ENCODE results near the gene CD44. TPM values are rescaled to one million over a fixed set of nuclear protein-coding genes. Genes with fewer than 3 reads are reported as not detected.

The CD44 gene
- total and polyA plus RNA-seq, 11 donors: 3.9 to 210 (median 26.2) TPM

- TF ChIP-seq, protein P1, sequence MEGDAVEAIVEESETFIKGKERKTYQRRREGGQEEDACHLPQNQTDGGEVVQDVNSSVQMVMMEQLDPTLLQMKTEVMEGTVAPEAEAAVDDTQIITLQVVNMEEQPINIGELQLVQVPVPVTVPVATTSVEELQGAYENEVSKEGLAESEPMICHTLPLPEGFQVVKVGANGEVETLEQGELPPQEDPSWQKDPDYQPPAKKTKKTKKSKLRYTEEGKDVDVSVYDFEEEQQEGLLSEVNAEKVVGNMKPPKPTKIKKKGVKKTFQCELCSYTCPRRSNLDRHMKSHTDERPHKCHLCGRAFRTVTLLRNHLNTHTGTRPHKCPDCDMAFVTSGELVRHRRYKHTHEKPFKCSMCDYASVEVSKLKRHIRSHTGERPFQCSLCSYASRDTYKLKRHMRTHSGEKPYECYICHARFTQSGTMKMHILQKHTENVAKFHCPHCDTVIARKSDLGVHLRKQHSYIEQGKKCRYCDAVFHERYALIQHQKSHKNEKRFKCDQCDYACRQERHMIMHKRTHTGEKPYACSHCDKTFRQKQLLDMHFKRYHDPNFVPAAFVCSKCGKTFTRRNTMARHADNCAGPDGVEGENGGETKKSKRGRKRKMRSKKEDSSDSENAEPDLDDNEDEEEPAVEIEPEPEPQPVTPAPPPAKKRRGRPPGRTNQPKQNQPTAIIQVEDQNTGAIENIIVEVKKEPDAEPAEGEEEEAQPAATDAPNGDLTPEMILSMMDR (IDR thresholded peaks at IDR 0.05): no peak
- no peak for TF ChIP-seq POLR2A (IDR thresholded peaks at IDR 0.05)
- Histone ChIP-seq H3K4me1 (peaks cover 0 to 22% (median 4%) of the 10 kb centered on the region in 12 donors), H3K27ac (peak overlapping the region in 1 of 12 donors; percentile 34)
Observed at GRCh38 chr11:35260342-35260985, 121.5 kb downstream of the CD44 start.

GRCh38 chr11:35261197-35261596, 122.2 kb downstream of the CD44 start:
- 83 to 94% (median 89%) methylated on average over 1 of the region's 1 CpG for WGBS, 4 donors
- no peaks in the 10 kb centered on the region for H3K27me3 ChIP-seq
- ATAC-seq (no peak), DNase-seq (no peak)
- intact Hi-C loops (cut with DNase I): no loop called here
- no peak overlapping the region for H3K4me3 ChIP-seq
- peaks cover 0 to 18% (median 3%) of the 10 kb centered on the region in 12 donors for H3K4me1 ChIP-seq
- no peak overlapping the region for H3K27ac ChIP-seq
- no peaks in the 10 kb centered on the region for H3K36me3 ChIP-seq
- TF ChIP-seq POLR2A (IDR thresholded peaks at IDR 0.05): no peak
- TF ChIP-seq, protein P1 (IDR thresholded peaks at IDR 0.05): no peak
- no peaks in the 10 kb centered on the region for H3K9me3 ChIP-seq

More at GRCh38 chr11:35260342-35260985, 121.5 kb downstream of the CD44 start:
- WGBS, 4 donors: 62 to 71% (median 67%) methylated on average over 10 of the region's 10 CpGs
- no peaks in the 10 kb centered on the region for H3K27me3 ChIP-seq
- H3K4me3 ChIP-seq: no peak overlapping the region
- H3K9me3 ChIP-seq: no peaks in the 10 kb centered on the region
- DNase-seq: no peak
- no peaks in the 10 kb centered on the region for H3K36me3 ChIP-seq
- ATAC-seq: peak in 2 of 4 donors; percentile 36 to 54
- intact Hi-C loops (cut with DNase I): no loop called here

- no peak for ATAC-seq
- Histone ChIP-seq H3K4me3 (no peak overlapping the region), H3K36me3 (no peaks in the 10 kb centered on the region), H3K4me1 (peaks cover 0 to 10% (median 0%) of the 10 kb centered on the region in 12 donors), H3K27ac (no peak overlapping the region), H3K27me3 (no peaks in the 10 kb centered on the region), H3K9me3 (no peaks in the 10 kb centered on the region)
- WGBS, 4 donors: 90 to 95% (median 91%) methylated on average over 3 of the region's 3 CpGs
- intact Hi-C loops (cut with DNase I): no loop called here
- TF ChIP-seq, protein P1 (IDR thresholded peaks at IDR 0.05): no peak
- no peak for TF ChIP-seq POLR2A (IDR thresholded peaks at IDR 0.05)
- DNase-seq: no peak
Observed at GRCh38 chr11:35262056-35262455, 123.1 kb downstream of the CD44 start.

- TF ChIP-seq, protein P1 (IDR thresholded peaks at IDR 0.05): no peak
- TF ChIP-seq POLR2A (IDR thresholded peaks at IDR 0.05): no peak
- no peaks in the 10 kb centered on the region for H3K27me3 ChIP-seq
- no peak overlapping the region for H3K4me3 ChIP-seq
- H3K9me3 ChIP-seq: no peaks in the 10 kb centered on the region
- no peak for DNase-seq
- H3K27ac ChIP-seq: no peak overlapping the region
- intact Hi-C loops (cut with DNase I): no loop called here
- peaks cover 0 to 5% (median 0%) of the 10 kb centered on the region in 12 donors for H3K4me1 ChIP-seq
- no peak for ATAC-seq
- no peaks in the 10 kb centered on the region for H3K36me3 ChIP-seq
Observed at GRCh38 chr11:35262735-35263134, 123.8 kb downstream of the CD44 start.

Measured in heart left ventricle (tissue), 16 donors.